SK-N-MC (cell line): ENCODE data around the gene QSOX2.

ENCODE experiments used
- EZH2 ChIP-seq: fragments of 200-600 bp; sonication (generic); IDR thresholded peaks from one replicate; pipeline ENCODE4 v1.6.1; 2017; ENCODE audit warnings: antibody characterized with exemption
- FOXP2 ChIP-seq: optimal IDR thresholded peaks from 2 replicates; pipeline ENCODE3; 2011; ENCODE audit warnings: mild to moderate bottlenecking, moderate library complexity; ENCODE audit not compliant: insufficient read depth; ENCODE audit errors: extremely low read length, control extremely low read depth
- POLR2AphosphoS5 ChIP-seq: IDR thresholded peaks from 2 replicates; pipeline ENCODE4 v1.6.1; 2012; ENCODE audit warnings: mild to moderate bottlenecking, low read depth, low read length, borderline replicate concordance

DNA sequence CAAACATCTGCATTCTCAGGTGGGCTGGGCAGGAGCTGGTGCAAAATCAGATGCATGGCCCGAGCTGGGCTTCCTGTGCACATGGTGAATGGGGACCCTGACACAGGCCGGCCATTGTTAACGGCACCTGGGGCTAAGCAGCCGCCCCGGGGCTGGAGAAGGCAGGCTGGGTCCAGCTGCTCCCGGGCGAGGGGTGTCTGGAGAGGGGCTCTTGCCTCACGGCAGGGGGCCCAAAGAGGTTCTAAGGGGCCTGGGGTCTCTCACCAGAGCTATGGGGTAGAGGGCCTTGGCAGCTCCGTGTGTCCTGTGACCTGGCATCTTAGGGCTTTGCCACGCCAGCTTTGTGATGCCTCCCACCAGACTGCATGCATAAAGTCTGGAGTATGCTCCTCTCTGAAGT lies 5.1 kb upstream of the QSOX2 start:
- TF ChIP-seq EZH2 (no peak), POLR2AphosphoS5 (no peak), FOXP2 (no peak)
